Left lung (tissue), 10 donors: ENCODE measurements around the gene IVNS1ABP. TPM values are rescaled to one million over a fixed set of nuclear protein-coding genes. Genes with fewer than 3 reads are reported as not detected.
A peak's percentile ranks its signal among the peaks of the same experiment; 100 is the strongest.

Experiments
- ATAC-seq: fragments of 200-7000 bp; cut with Tn5 transposase; one replicate; pipeline ENCODE4 v1.9.1; 2020; ENCODE audit warnings: moderate library complexity
- DNase-seq, 4 donors: peaks; one replicate each; pipeline ENCODE4 v3.0.0-alpha.2; 2013 to 2020
- H3K27ac ChIP-seq, 2 donors: fragments of 200-600 bp; sonication (generic) in 1 of 2; one replicate each; pipeline versions ENCODE4 v1.5.0 to v1.8.0; 2020 to 2021
- H3K27me3 ChIP-seq, 2 donors: fragments of 200-600 bp; sonication (generic) in 1 of 2; one replicate each; pipeline versions ENCODE4 v1.5.0 to v1.8.0; 2020 to 2021
- H3K36me3 ChIP-seq, 2 donors: fragments of 200-600 bp; sonication (generic) in 1 of 2; one replicate each; pipeline versions ENCODE4 v1.5.0 to v1.8.0; 2020 to 2021
- H3K4me1 ChIP-seq, 2 donors: fragments of 200-600 bp; one replicate each; pipeline ENCODE4 v1.8.0; 2021
- H3K4me3 ChIP-seq, 2 donors: fragments of 200-600 bp; sonication (generic) in 1 of 2; one replicate each; pipeline versions ENCODE4 v1.5.0 to v1.8.0; 2020 to 2021; ENCODE audit warnings: mild to moderate bottlenecking in 1 of 2
- H3K9me3 ChIP-seq, 2 donors: fragments of 200-600 bp; sonication (generic) in 1 of 2; one replicate each; pipeline versions ENCODE4 v1.5.0 to v1.8.0; 2020 to 2021
- CTCF ChIP-seq, 2 donors: fragments of 200-600 bp; sonication (generic) in 1 of 2; IDR thresholded peaks; one replicate each; pipeline versions ENCODE4 v1.5.0 to v1.8.0; 2021; ENCODE audit warnings: antibody characterized with exemption in 2 of 2
- intact Hi-C, 2 donors: fragments of 100-400 bp; cut with DNase I; formaldehyde crosslinking; loops; one replicate each; pipeline versions ENCODE4 v1.11.2 to v1.14.2; 2022
- polyA plus RNA-seq, 6 donors: library from polyadenylated mRNA; unstranded; fragments of 120-200 nt; gene quantifications; one replicate each; pipeline ENCODE4 v1.2.1, GENCODE V29; 2013; ENCODE audit not compliant: insufficient read length in 6 of 6
- total RNA-seq, 2 donors: library from RNA; stranded (reverse); fragmentation: NEBNext Ultra II Directional; extraction: Animal tissue kit (Norgen Biotek cat#: 25700); gene quantifications; one replicate each; pipeline ENCODE4 v1.2.1, GENCODE V29; 2021
- donor health status: DM: no; HTN: yes; CAD: no.
- donor health status: DM: no; HTN: no; CAD: no.

Gene IVNS1ABP
- total and polyA plus RNA-seq, 8 donors = 74.3 to 215 (median 174) TPM

- intact Hi-C loops = no loop called here
Observed at GRCh38 chr1:185311589-185312225, 5.3 kb downstream of the IVNS1ABP start.

GRCh38 chr1:185309566-185309965 lies 7.5 kb downstream of the IVNS1ABP start:
- DNase-seq (no peak), ATAC-seq (no peak)
- peaks cover 0 to 67% of the 10 kb centered on the region in 2 donors for H3K36me3 ChIP-seq
- H3K4me3 ChIP-seq = no peak overlapping the region
- no peaks in the 10 kb centered on the region for H3K9me3 ChIP-seq
- no peak for TF ChIP-seq CTCF (IDR thresholded peaks at IDR 0.05)
- peaks cover 11 to 53% of the 10 kb centered on the region in 2 donors for H3K4me1 ChIP-seq
- H3K27me3 ChIP-seq = no peaks in the 10 kb centered on the region
- no peak overlapping the region for H3K27ac ChIP-seq
- intact Hi-C loops = loop anchor here in 1 of 2 donors (10.0 kb wide), 1 partner anchor 355 kb away; no protein-coding TSS in a partner anchor

More at GRCh38 chr1:185311589-185312225, 5.3 kb downstream of the IVNS1ABP start:
- Histone ChIP-seq H3K27me3 (no peaks in the 10 kb centered on the region), H3K4me3 (peak overlapping the region in 1 of 2 donors; percentile 97), H3K4me1 (peaks cover 20 to 63% of the 10 kb centered on the region in 2 donors), H3K9me3 (no peaks in the 10 kb centered on the region), H3K36me3 (peaks cover 0 to 45% of the 10 kb centered on the region in 2 donors), H3K27ac (no peak overlapping the region)
- DNase-seq (no peak), ATAC-seq (no peak)
- TF ChIP-seq CTCF (IDR thresholded peaks at IDR 0.05) = no peak

- no peak overlapping the region for H3K27ac ChIP-seq
- no peak for TF ChIP-seq CTCF (IDR thresholded peaks at IDR 0.05)
- H3K4me3 ChIP-seq = no peak overlapping the region
- H3K9me3 ChIP-seq = no peaks in the 10 kb centered on the region
- no peaks in the 10 kb centered on the region for H3K27me3 ChIP-seq
- H3K36me3 ChIP-seq = peaks cover 3 to 81% of the 10 kb centered on the region in 2 donors
- ATAC-seq (no peak), DNase-seq (no peak)
- peaks cover 0 to 39% of the 10 kb centered on the region in 2 donors for H3K4me1 ChIP-seq
- intact Hi-C loops = loop anchor here in 1 of 2 donors (10.0 kb wide), 1 partner anchor 357 kb away; no protein-coding TSS in a partner anchor
Observed at GRCh38 chr1:185308126-185308525, 8.9 kb downstream of the IVNS1ABP start.

GRCh38 chr1:185305419-185305818 lies 11.6 kb downstream of the IVNS1ABP start:
- no peak overlapping the region for H3K27ac ChIP-seq
- H3K4me1 ChIP-seq = peaks cover 0 to 12% of the 10 kb centered on the region in 2 donors
- TF ChIP-seq CTCF (IDR thresholded peaks at IDR 0.05) = no peak
- DNase-seq = no peak
- H3K27me3 ChIP-seq = no peaks in the 10 kb centered on the region
- peaks cover 7 to 100% of the 10 kb centered on the region in 2 donors for H3K36me3 ChIP-seq
- no peaks in the 10 kb centered on the region for H3K9me3 ChIP-seq
- H3K4me3 ChIP-seq = no peak overlapping the region
- intact Hi-C loops = loop anchor here in 1 of 2 donors (10.0 kb wide), 1 partner anchor 359 kb away; no protein-coding TSS in a partner anchor
- no peak for ATAC-seq

GRCh38 chr1:185300152-185300551 lies 16.9 kb downstream of the IVNS1ABP start:
- peaks cover 7 to 100% of the 10 kb centered on the region in 2 donors for H3K36me3 ChIP-seq
- DNase-seq = no peak

More at GRCh38 chr1:185300152-185300551, 16.9 kb downstream of the IVNS1ABP start:
- no peaks in the 10 kb centered on the region for H3K9me3 ChIP-seq
- H3K27ac ChIP-seq = no peak overlapping the region
- H3K27me3 ChIP-seq = no peaks in the 10 kb centered on the region
- no peak for TF ChIP-seq CTCF (IDR thresholded peaks at IDR 0.05)
- H3K4me1 ChIP-seq = no peaks in the 10 kb centered on the region
- no peak overlapping the region for H3K4me3 ChIP-seq
- no peak for ATAC-seq
- intact Hi-C loops = loop anchor here in 1 of 2 donors (10.0 kb wide), 1 partner anchor 365 kb away; no protein-coding TSS in a partner anchor
